ENCODE results near the gene POMC. TPM values are rescaled to one million over a fixed set of nuclear protein-coding genes. Genes with fewer than 3 reads are reported as not detected.
"Not testable (repeated sequence)": the region's sequence is repeated elsewhere in the genome, so short reads cannot be mapped to it uniquely, and the experiment has no call there.

Gene POMC
- total RNA-seq (2014; rRNA removed; shearing (Covaris generic)): not detected in 2 replicates

- DNase-seq (ENCODE audit: low read depth): peak; percentile 24
Observed at GRCh38 chr2:25168256-25169072, at the start of gene POMC. TSS of gene POMC (minus strand) at chr2:25168580. CDS start at chr2:25164772, 3,808 bp downstream.

DNA sequence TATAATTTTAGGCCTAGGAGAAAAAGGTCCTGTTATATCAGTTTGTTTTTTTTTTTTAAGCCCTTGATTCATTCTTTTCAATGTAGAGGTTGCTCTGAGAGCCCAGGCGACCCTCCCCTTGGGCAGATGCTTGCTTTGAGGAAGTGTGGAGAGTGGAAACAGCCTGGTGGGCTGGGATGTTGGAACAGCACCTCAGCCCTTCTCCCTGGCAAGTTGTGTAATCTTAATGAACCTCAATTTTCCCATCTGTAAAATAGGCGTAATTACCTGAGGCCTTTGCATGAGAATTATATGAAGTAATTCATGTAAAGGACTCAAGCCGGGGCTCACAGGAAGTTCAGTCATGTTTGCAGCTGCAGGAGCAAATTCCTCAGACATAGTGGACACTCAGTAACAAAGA is 49.7 kb upstream of the POMC start:
- DNase-seq (ENCODE audit: low read depth): no peak

- no peak for DNase-seq (ENCODE audit: low read depth)
Observed at GRCh38 chr2:25215948-25216679, 47.7 kb upstream of the POMC start.

GRCh38 chr2:25215232-25215631 is 46.9 kb upstream of the POMC start:
- DNase-seq (ENCODE audit: low read depth): no peak

- no peak for DNase-seq (ENCODE audit: low read depth)
Observed at GRCh38 chr2:25213229-25213628, 44.8 kb upstream of the POMC start.

DNA sequence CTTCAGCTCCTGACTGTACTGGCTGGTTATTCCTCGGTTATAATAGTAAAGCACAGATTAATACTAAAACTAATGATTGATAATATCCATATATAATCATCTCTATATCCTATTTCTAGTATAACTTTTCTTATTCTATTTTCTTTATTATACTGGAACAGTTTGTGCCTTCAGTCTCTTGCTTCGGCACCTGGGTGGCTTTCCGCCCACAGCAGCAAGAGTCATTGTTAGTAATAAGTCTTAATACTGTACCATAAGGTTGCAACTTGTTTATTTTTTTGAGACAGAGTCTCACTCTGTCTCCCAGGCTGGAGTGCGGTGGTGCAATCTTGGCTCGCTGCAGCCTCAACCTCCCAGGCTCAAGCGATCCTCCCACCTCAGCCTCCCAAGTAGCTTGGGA is 42.5 kb upstream of the POMC start:
- DNase-seq (ENCODE audit: low read depth): not testable (repeated sequence)

- DNase-seq (ENCODE audit: low read depth): no peak
Observed at GRCh38 chr2:25207078-25207545, 38.7 kb upstream of the POMC start.

- no peak for DNase-seq (ENCODE audit: low read depth)
Observed at GRCh38 chr2:25204190-25204838, 35.9 kb upstream of the POMC start.

DNA sequence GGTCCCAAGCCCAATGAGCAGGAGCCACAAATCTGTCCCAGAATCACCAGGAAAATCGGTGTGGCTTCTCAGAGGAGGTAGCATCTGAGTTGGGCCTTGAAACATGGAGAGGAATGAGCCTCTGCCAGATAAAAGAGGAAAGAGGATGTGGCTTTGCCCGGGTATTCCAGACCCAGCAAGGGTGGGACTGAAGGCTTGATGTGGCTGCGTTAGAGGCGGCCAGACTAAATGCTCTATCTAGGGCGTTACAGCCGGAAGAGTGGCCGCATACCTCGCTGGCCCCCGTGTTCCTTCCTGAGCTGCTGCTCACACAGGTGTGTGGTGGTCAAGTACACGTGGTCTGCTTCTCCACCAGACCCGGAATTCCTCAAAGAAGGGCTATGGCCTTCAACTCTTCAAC is 33.9 kb upstream of the POMC start:
- no peak for DNase-seq (ENCODE audit: low read depth)

DNA sequence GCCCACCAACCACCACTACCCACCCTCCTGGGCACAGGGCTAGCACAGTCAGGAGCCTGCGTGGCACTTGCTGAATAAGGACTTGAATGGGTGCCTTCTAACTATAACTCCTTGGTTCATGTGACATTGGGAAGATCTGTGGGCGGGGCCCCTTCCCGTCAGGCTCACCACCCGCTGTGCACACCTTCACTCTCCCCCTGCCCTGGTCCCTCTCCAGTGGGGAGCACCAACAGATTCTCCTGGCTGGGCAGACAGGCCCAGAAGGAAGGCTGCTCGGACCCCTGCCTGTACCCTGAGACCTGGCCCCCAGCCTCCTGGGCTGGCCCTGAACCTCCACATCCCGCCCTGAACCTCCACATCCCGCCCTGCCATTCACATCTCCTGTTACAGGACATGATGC is 33.4 kb upstream of the POMC start:
- no peak for DNase-seq (ENCODE audit: low read depth)

DNA sequence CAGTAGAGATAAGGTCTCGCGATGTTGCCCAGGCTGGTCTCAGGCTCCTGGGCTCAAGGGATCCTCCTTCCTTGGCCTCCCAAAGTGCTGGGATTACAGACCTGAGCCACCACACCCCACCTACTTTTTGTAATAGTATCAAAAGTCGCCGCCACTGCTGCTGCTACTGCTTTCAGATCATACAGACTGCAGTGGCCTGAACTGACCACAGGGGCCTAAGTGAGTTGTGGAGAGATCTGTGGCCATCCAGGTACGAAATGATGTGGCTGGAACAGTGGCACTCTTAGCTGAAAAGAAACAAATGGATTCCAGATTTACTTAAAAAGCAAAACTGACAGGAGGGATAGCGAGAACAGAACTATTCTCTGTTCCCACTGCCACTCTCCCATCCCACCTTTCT is 32.9 kb upstream of the POMC start:
- DNase-seq (ENCODE audit: low read depth): peak; percentile 5

- no peak for DNase-seq (ENCODE audit: low read depth)
Observed at GRCh38 chr2:25198576-25198975, 30.2 kb upstream of the POMC start.

DNA sequence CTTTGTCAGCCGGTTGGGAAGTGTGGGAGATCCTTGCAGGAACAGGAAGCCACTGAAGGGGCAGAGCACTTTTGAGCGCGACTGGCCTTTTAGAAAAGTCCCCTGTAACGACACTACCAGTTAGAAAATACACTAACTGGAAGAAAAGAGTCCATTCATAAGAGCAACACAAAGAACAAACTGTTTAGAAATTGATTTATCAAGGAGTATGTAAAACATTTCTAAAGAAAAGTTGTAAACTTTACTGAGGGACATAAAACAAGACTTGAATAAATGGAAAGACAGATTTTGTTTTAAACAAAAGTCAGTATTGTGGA is 29.8 kb upstream of the POMC start:
- DNase-seq (ENCODE audit: low read depth): no peak

DNA sequence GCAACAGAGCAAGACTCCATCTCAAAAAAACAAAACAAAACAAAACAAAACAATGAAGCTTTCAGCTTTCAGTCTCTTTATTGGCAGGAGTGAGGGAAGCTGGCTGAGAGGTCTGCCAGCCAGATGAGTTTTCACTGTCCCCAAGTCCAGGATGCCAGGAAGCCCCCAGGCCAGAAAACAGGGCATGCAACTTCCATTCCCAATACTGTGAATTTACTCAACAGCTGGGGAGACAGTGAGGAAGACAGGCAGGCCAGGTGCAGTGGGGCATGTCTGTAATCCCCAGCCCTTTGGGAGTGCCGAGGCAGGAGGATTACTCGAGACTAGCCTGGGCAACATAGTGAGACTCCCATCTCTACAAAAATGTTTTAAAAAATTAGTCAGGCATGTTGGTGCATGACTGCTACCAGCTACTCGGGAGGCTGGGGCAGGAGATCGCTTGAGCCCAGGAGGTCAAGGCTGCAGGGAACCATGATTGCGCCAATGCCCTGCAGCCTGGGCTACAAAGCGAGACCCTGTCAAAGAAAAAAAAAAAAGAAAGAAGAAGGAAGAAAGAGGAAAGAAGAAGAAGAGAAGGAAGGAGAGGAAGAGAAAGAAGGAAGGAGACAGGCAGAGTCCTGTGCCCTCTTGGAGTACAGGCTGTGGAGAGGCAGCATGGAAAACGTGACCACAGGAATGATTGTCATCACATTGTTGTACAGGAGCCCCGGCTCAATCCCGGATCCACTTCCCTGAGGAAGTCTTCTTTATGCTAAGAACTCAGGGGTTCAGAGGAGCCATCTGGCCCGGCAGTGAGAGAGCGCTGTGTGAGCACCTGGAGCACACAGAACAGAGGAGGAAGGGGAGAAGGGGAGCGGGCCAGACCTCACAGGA is 29.2 kb upstream of the POMC start:
- DNase-seq (ENCODE audit: low read depth): peak; percentile 18

- DNase-seq (ENCODE audit: low read depth): no peak
Observed at GRCh38 chr2:25194576-25195122, 26.3 kb upstream of the POMC start.

GRCh38 chr2:25190536-25190935 is 22.2 kb upstream of the POMC start:
- DNase-seq (ENCODE audit: low read depth): no peak

DNA sequence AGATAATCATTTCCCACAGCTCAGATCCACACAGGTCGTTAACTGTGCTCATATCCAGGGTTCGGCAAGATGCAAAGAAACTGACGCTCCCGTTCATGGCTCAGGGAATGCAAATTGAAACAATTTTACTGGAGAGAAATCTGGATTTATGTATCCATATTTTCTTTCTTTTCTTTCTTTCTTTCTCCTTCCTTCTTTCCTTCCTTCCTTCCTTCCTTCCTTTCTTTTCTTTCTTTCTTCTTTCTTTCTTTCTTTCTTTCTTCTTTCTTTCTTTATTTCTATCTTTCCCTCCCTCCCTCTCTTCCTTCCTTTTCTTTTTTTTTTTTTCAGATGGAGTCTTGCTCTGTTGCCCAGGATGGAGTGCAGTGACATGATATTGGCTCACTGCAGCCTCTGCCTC is 20.0 kb upstream of the POMC start:
- DNase-seq (ENCODE audit: low read depth): no peak

- no peak for DNase-seq (ENCODE audit: low read depth)
Observed at GRCh38 chr2:25187729-25188350, 19.5 kb upstream of the POMC start.

- no peak for DNase-seq (ENCODE audit: low read depth)
Observed at GRCh38 chr2:25184254-25184653, 15.9 kb upstream of the POMC start.

DNA sequence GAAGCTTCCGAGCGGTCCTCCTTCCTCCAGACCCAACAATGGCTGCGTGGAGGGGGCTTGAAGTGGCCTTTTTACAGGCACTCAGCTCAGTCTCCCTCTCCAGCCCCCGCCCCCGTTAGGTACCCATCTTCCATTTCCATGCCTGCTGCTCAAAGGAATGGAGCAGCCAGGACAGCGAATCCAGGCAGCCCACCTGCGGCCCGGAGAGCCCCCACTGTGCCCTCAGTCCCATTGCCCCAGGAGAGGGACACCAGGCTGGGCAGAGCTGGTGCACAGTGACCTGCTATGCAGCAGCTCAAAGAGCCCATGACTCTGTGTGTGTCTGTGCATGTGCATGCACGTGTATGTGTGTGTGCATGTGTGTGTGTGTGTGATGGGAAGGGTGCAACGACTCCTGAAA is 10.6 kb upstream of the POMC start:
- DNase-seq (ENCODE audit: low read depth): no peak

DNA sequence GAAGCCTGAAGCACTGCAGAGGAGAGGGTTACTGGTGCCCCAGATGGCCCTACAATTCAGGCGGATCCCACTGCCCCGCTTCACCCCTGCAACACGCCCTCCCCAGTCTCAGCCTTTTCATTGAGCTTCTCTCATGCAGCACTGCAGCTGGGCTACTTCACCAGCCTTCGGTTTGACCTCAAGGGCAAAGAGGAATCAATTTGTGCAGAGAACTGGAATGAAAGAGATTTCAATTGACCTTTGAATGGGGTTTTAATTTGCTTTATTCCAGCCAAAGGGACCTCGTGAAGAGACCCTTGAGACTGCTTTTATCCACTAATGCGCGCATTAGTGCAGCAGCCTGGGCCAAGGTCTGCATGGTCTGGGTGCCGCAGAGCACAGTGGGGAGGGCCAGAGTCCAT is 8.8 kb upstream of the POMC start:
- DNase-seq (ENCODE audit: low read depth): no peak
